Inferior parietal cortex (tissue), 1 donor: ENCODE measurements around the gene FAM117A.

Experiments used
- DNase-seq: peaks from one replicate; pipeline ENCODE4 v3.0.0-alpha.2; 2016; ENCODE audit errors: extremely low spot score

The FAM117A gene

GRCh38 chr17:49763735-49764558 is at the start of gene FAM117A:
Gene FAM117A (minus strand): TSS chr17:49764131. CDS start chr17:49764087, 44 bp downstream.
- DNase-seq, result peak; percentile 97

- DNase-seq, result no peak
These were observed 45.1 kb upstream of the FAM117A start for GRCh38 chr17:49809056-49809455.

GRCh38 chr17:49798738-49799137 is 34.8 kb upstream of the FAM117A start:
- no peak for DNase-seq

GRCh38 chr17:49798182-49798581 is 34.3 kb upstream of the FAM117A start:
- no peak for DNase-seq

GRCh38 chr17:49795372-49795771 is 31.4 kb upstream of the FAM117A start:
- no peak for DNase-seq

- no peak for DNase-seq
These were observed 29.4 kb upstream of the FAM117A start for GRCh38 chr17:49793309-49793708.

- DNase-seq, result no peak
These were observed 25.3 kb upstream of the FAM117A start for GRCh38 chr17:49789243-49789578.

GRCh38 chr17:49788478-49789242 is 24.7 kb upstream of the FAM117A start, which contains the start of gene KAT7:
Gene KAT7 (plus strand): TSS chr17:49788681. CDS start chr17:49788835, 154 bp downstream.
- DNase-seq, result peak; percentile 99

GRCh38 chr17:49787884-49788477 is 24.1 kb upstream of the FAM117A start:
- DNase-seq, result no peak

GRCh38 chr17:49784636-49785035 is 20.7 kb upstream of the FAM117A start:
- DNase-seq, result no peak

GRCh38 chr17:49783791-49784190 is 19.9 kb upstream of the FAM117A start:
- no peak for DNase-seq

GRCh38 chr17:49783071-49783715 is 19.3 kb upstream of the FAM117A start:
- no peak for DNase-seq

- DNase-seq, result peak; percentile 55
These were observed 15.9 kb upstream of the FAM117A start for GRCh38 chr17:49779739-49780231.

GRCh38 chr17:49779156-49779738 is 15.3 kb upstream of the FAM117A start:
- DNase-seq, result no peak

- no peak for DNase-seq
These were observed 13.6 kb upstream of the FAM117A start for GRCh38 chr17:49777563-49777962.

GRCh38 chr17:49776551-49777300 is 12.8 kb upstream of the FAM117A start:
- DNase-seq, result no peak

- no peak for DNase-seq
These were observed 11.8 kb upstream of the FAM117A start for GRCh38 chr17:49775546-49776260.

- no peak for DNase-seq
These were observed 3.1 kb upstream of the FAM117A start for GRCh38 chr17:49766918-49767530.

- DNase-seq, result no peak
These were observed 739 bp upstream of the FAM117A start for GRCh38 chr17:49764559-49765180.
